ENCODE measurements around the gene TRPV4.

TRPV4 gene

GRCh38 chr12:109828754-109829511 lies 4.3 kb downstream of the TRPV4 start:
- no peak overlapping the region for H3K4me3 ChIP-seq (replicated peaks; ENCODE audit: low read depth, low read length)
- DNase-seq (ENCODE audit: extremely low read depth, low read depth), result no peak
- TF ChIP-seq CTCF (IDR thresholded peaks at IDR 0.05; ENCODE audit: low read depth, low read length, missing control alignments), result no peak

GRCh38 chr12:109827566-109828550 lies 5.3 kb downstream of the TRPV4 start:
- no peak for TF ChIP-seq CTCF (IDR thresholded peaks at IDR 0.05; ENCODE audit: low read depth, low read length, missing control alignments)
- no peak overlapping the region for H3K4me3 ChIP-seq (replicated peaks; ENCODE audit: low read depth, low read length)
- DNase-seq (ENCODE audit: extremely low read depth, low read depth), result no peak

GRCh38 chr12:109827080-109827479 lies 6.1 kb downstream of the TRPV4 start:
- no peak overlapping the region for H3K4me3 ChIP-seq (replicated peaks; ENCODE audit: low read depth, low read length)
- DNase-seq (ENCODE audit: extremely low read depth, low read depth), result no peak
- TF ChIP-seq CTCF (IDR thresholded peaks at IDR 0.05; ENCODE audit: low read depth, low read length, missing control alignments), result no peak

- no peak for DNase-seq (ENCODE audit: extremely low read depth, low read depth)
- no peak for TF ChIP-seq CTCF (IDR thresholded peaks at IDR 0.05; ENCODE audit: low read depth, low read length, missing control alignments)
- no peak overlapping the region for H3K4me3 ChIP-seq (replicated peaks; ENCODE audit: low read depth, low read length)
Observed at GRCh38 chr12:109824731-109825130, 8.5 kb downstream of the TRPV4 start.

- DNase-seq (ENCODE audit: extremely low read depth, low read depth), result no peak
- H3K4me3 ChIP-seq (replicated peaks; ENCODE audit: low read depth, low read length), result no peak overlapping the region
- no peak for TF ChIP-seq CTCF (IDR thresholded peaks at IDR 0.05; ENCODE audit: low read depth, low read length, missing control alignments)
Observed at GRCh38 chr12:109822951-109823411, 10.2 kb downstream of the TRPV4 start.

- no peak for DNase-seq (ENCODE audit: extremely low read depth, low read depth)
- H3K4me3 ChIP-seq (replicated peaks; ENCODE audit: low read depth, low read length), result no peak overlapping the region
- no peak for TF ChIP-seq CTCF (IDR thresholded peaks at IDR 0.05; ENCODE audit: low read depth, low read length, missing control alignments)
Observed at GRCh38 chr12:109822416-109822815, 10.8 kb downstream of the TRPV4 start.
